HCT116 (cell line): ENCODE measurements around the gene SYCP1. TPM values are rescaled to one million over a fixed set of nuclear protein-coding genes. Genes with fewer than 3 reads are reported as not detected.

Experiments used
- ATAC-seq: fragments of 200-7000 bp; cut with Tn5 transposase; 2 replicates; pipeline ENCODE4 v1.9.1; 2020; ENCODE audit warnings: mild to moderate bottlenecking, moderate library complexity
- BruUV-seq: library from RNA; stranded (reverse); fragments of 400-500 nt; replicated peaks from 2 replicates; lab custom pipeline; 2021; lab: Mats Ljungman, UMichigan
- CTCF ChIA-PET: fragments of 300-600 bp; sonication (Branson Sonifier 250); formaldehyde crosslinking; loops from one replicate; lab custom pipeline; 2021; ENCODE audit warnings: antibody characterized with exemption; lab: Charles Lee
- POLR2A ChIA-PET: fragments of 300-600, 350-600 bp; sonication (Branson Sonifier 250); formaldehyde crosslinking; loops from one replicate; lab custom pipeline; 2021; ENCODE audit warnings: antibody characterized with exemption; lab: Charles Lee
- RAD21 ChIA-PET, 2 experiments: fragments of 300-600 bp; sonication (Branson Sonifier 250); formaldehyde crosslinking; loops; one replicate each; lab custom pipeline; 2023; ENCODE audit warnings: low total read pairs in 2 of 2; ENCODE audit not compliant: uncharacterized antibody in 2 of 2, unreplicated experiment in 2 of 2, low non-redundant PET in 1 of 2; lab: Charles Lee
- DNase-seq: peaks from one replicate; pipeline ENCODE4 v3.0.0-alpha.2; 2010; ENCODE audit warnings: low read depth, low spot score
- H2AFZ ChIP-seq: fragments of 200-600 bp; shearing (Covaris generic), sonication (generic); 2 replicates; pipeline ENCODE4 v1.6.1; 2017; ENCODE audit warnings: low read depth, mixed run types, mixed read lengths, antibody characterized with exemption, low read length; ENCODE audit not compliant: poor library complexity, severe bottlenecking
- H3K27ac ChIP-seq: 2 replicates; pipeline ENCODE4 v1.5.1; 2012; ENCODE audit warnings: low read depth, low read length
- H3K27me3 ChIP-seq: fragments of 200-600 bp; sonication (generic); 2 replicates; pipeline ENCODE4 v1.6.1; 2016; ENCODE audit warnings: mixed run types, low read length, mixed read lengths; ENCODE audit not compliant: insufficient read depth
- H3K36me3 ChIP-seq, 2 experiments: fragments of 200-500 bp in 1 of 2; fragments of 200-600 bp in 1 of 2; sonication (Bioruptor generic) in 1 of 2; sonication (generic) in 1 of 2; 2 replicates each; pipeline versions ENCODE4 v1.5.1 to v1.6.1; 2014 to 2016; ENCODE audit warnings: low read length in 2 of 2, inconsistent platforms in 1 of 2, mixed read lengths in 1 of 2, mixed run types in 1 of 2; ENCODE audit not compliant: insufficient read depth in 2 of 2, control insufficient read depth in 1 of 2
- H3K4me1 ChIP-seq, 2 experiments: fragments of 200-600 bp in 1 of 2; sonication (generic) in 1 of 2; 2 replicates each; pipeline versions ENCODE4 v1.5.1 to v1.6.1; 2012 to 2017; ENCODE audit warnings: low read length in 2 of 2, inconsistent platforms in 1 of 2, mild to moderate bottlenecking in 1 of 2, mixed read lengths in 1 of 2, mixed run types in 1 of 2, moderate library complexity in 1 of 2; ENCODE audit not compliant: insufficient read depth in 2 of 2, control insufficient read depth in 1 of 2
- H3K4me2 ChIP-seq: fragments of 200-600 bp; sonication (generic); 2 replicates; pipeline ENCODE4 v1.6.1; 2017; ENCODE audit warnings: mixed run types, low read length, mixed read lengths
- H3K4me3 ChIP-seq, 2 experiments: fragments of 200-600 bp in 1 of 2; sonication (generic) in 1 of 2; replicated peaks in 1 of 2; 2 replicates each; pipeline ENCODE4 v1.5.1; 2011 to 2016; ENCODE audit warnings: low read length in 2 of 2, control low read depth in 1 of 2, low read depth in 1 of 2, mild to moderate bottlenecking in 1 of 2, mixed read lengths in 1 of 2, mixed run types in 1 of 2
- H3K79me2 ChIP-seq: fragments of 200-600 bp; sonication (generic); 2 replicates; pipeline ENCODE4 v1.6.1; 2017; ENCODE audit warnings: mild to moderate bottlenecking, mixed run types, low read length, moderate library complexity, mixed read lengths; ENCODE audit not compliant: insufficient read depth
- H3K9ac ChIP-seq: fragments of 200-600 bp; sonication (generic); 2 replicates; pipeline ENCODE4 v1.6.1; 2016; ENCODE audit warnings: low read length, mixed read lengths
- H3K9me2 ChIP-seq: fragments of 200-600 bp; sonication (generic), shearing (Covaris generic); 2 replicates; pipeline ENCODE4 v1.6.1; 2017; ENCODE audit warnings: mixed run types, mild to moderate bottlenecking, moderate library complexity; ENCODE audit not compliant: insufficient read depth
- H3K9me3 ChIP-seq, 2 experiments: fragments of 200-500 bp in 1 of 2; fragments of 200-600 bp in 1 of 2; sonication (Bioruptor generic) in 1 of 2; sonication (generic) in 1 of 2; 2 replicates each; pipeline ENCODE4 v1.6.1; 2014 to 2017; ENCODE audit warnings: low read length in 2 of 2, mixed read lengths in 2 of 2, inconsistent platforms in 1 of 2, low read depth in 1 of 2, mild to moderate bottlenecking in 1 of 2, mixed run types in 1 of 2, moderate library complexity in 1 of 2; ENCODE audit not compliant: control insufficient read depth in 1 of 2, insufficient read depth in 1 of 2
- H4K20me1 ChIP-seq: fragments of 200-600 bp; sonication (generic), shearing (Covaris generic); 2 replicates; pipeline ENCODE4 v1.6.1; 2017; ENCODE audit warnings: mixed run types, mild to moderate bottlenecking, moderate library complexity; ENCODE audit not compliant: insufficient read depth
- CEBPB ChIP-seq: IDR thresholded peaks from 2 replicates; pipeline ENCODE4 v1.6.1; 2012; ENCODE audit warnings: low read depth
- EGR1 ChIP-seq: IDR thresholded peaks from 2 replicates; pipeline ENCODE4 v1.6.1; 2012; ENCODE audit warnings: low read depth
- ELF1 ChIP-seq: IDR thresholded peaks from 2 replicates; pipeline ENCODE4 v1.6.1; 2012; ENCODE audit warnings: low read depth, borderline replicate concordance
- EZH2 ChIP-seq: fragments of 200-600 bp; sonication (generic); IDR thresholded peaks from 2 replicates; pipeline ENCODE4 v1.6.1; 2017; ENCODE audit warnings: antibody characterized with exemption, mixed run types
- EZH2phosphoT487 ChIP-seq: fragments of 200-600 bp; IDR thresholded peaks from 2 replicates; pipeline ENCODE4 v1.6.1; 2018; ENCODE audit warnings: antibody characterized with exemption, borderline replicate concordance
- FOSL1 ChIP-seq: IDR thresholded peaks from 2 replicates; pipeline ENCODE4 v1.6.1; 2012; ENCODE audit warnings: low read depth
- JUND ChIP-seq: IDR thresholded peaks from 2 replicates; pipeline ENCODE4 v1.6.1; 2012
- MAX ChIP-seq: IDR thresholded peaks from 2 replicates; pipeline ENCODE4 v1.6.1; 2012
- RAD21 ChIP-seq: IDR thresholded peaks from 2 replicates; pipeline ENCODE4 v1.6.1; 2012; ENCODE audit warnings: low read depth, mild to moderate bottlenecking
- REST ChIP-seq: IDR thresholded peaks from 2 replicates; pipeline ENCODE4 v1.6.1; 2012; ENCODE audit warnings: low read depth
- SIN3A ChIP-seq: IDR thresholded peaks from 2 replicates; pipeline ENCODE4 v1.6.1; 2012; ENCODE audit warnings: low read depth
- SP1 ChIP-seq: IDR thresholded peaks from 2 replicates; pipeline ENCODE4 v1.6.1; 2012; ENCODE audit warnings: low read depth
- SRF ChIP-seq: IDR thresholded peaks from 2 replicates; pipeline ENCODE4 v1.6.1; 2012; ENCODE audit warnings: low read depth
- TCF7L2 ChIP-seq: IDR thresholded peaks from 2 replicates; pipeline ENCODE4 v1.7.0; 2011; ENCODE audit warnings: borderline replicate concordance, inconsistent platforms; ENCODE audit not compliant: insufficient read depth, insufficient read length; ENCODE audit errors: extremely low read depth
- YY1 ChIP-seq: IDR thresholded peaks from 2 replicates; pipeline ENCODE4 v1.6.1; 2011; ENCODE audit warnings: low read length, low read depth, moderate library complexity, mild to moderate bottlenecking; ENCODE audit not compliant: insufficient replicate concordance; ENCODE audit errors: extremely low read depth
- ZBTB33 ChIP-seq: IDR thresholded peaks from 2 replicates; pipeline ENCODE4 v1.6.1; 2011; ENCODE audit warnings: mild to moderate bottlenecking, low read length, moderate library complexity; ENCODE audit not compliant: insufficient replicate concordance; ENCODE audit errors: extremely low read depth
- ZFX ChIP-seq: fragments of 450-650 bp; IDR thresholded peaks from 2 replicates; pipeline ENCODE4 v1.6.1; 2017
- ZNF274 ChIP-seq: fragments of 200-500 bp; sonication (Bioruptor generic); IDR thresholded peaks from 2 replicates; pipeline ENCODE4 v1.6.1; 2014; ENCODE audit warnings: mild to moderate bottlenecking, low read depth, low read length, inconsistent platforms
- intact Hi-C: fragments of 100-400 bp; cut with micrococcal nuclease; formaldehyde crosslinking; loops from 2 replicates; pipeline ENCODE4 v1.10.0; 2022
- total RNA-seq: library from RNA; stranded (reverse); gene quantifications from one replicate; pipeline ENCODE4 v1.2.1, GENCODE V29; 2021; ENCODE audit not compliant: unreplicated experiment

The SYCP1 gene
- total RNA-seq, 1 experiment from 2014 or later, result not detected

GRCh38 chr1:114976891-114977290 lies 122.2 kb downstream of the SYCP1 start:
- ChIA-PET CTCF (no interaction called here), RAD21 (no interaction called here), POLR2A (no interaction called here)
- Histone ChIP-seq H3K9ac (no peak overlapping the region), H4K20me1 (no peaks in the 10 kb centered on the region), H2AFZ (no peak overlapping the region), H3K27ac (no peak overlapping the region), H3K4me3 (no peak overlapping the region)
- intact Hi-C loops, result loop anchor here (5.0 kb wide), 2 partner anchors 490 to 620 kb away; no protein-coding TSS in a partner anchor
- DNase-seq, result no peak
- no TSS peak for BruUV-seq
- TF ChIP-seq SRF (no peak), SP1 (no peak), SIN3A (no peak), EZH2phosphoT487 (no peak), REST (no peak), ELF1 (no peak), RAD21 (no peak), ZBTB33 (no peak), CEBPB (no peak), ZFX (no peak), MAX (no peak), TCF7L2 (no peak), FOSL1 (no peak), JUND (no peak), YY1 (no peak), EGR1 (no peak), ZNF274 (no peak), EZH2 (no peak)
- TF ChIP-seq, all 23 proteins: peak for 0
- Histone ChIP-seq H3K9me3 (peaks cover 0 to 4% of the 10 kb centered on the region in 2 experiments; a peak in 1 of 4 replicates), H3K27me3 (no peaks in the 10 kb centered on the region), H3K9me2 (no peaks in the 10 kb centered on the region), H3K79me2 (no peaks in the 10 kb centered on the region), H3K4me1 (no peaks in the 10 kb centered on the region), H3K36me3 (no peaks in the 10 kb centered on the region), H3K4me2 (no peak overlapping the region)
- ATAC-seq, result no peak
